Measurements from ENCODE around the gene CTBP1.

The CTBP1 gene

DNA sequence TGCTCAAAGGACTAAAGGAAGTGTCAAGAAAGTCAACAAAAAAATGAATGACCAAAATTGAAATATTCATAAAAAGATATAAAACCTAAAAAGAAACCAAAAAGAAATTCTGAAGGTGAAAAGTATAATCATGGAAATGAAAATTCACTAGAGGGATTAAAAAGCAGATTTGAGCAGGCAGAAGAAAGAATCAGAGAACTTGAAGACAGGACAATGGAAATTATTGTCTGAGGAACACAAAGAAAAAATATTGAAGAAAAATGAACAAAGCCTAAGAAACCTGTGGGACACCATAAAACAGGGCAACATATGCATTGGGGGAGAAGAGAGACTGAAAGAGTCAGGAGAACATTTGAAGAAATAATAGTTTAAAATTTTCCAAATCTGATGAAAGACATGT lies 66.6 kb downstream of the CTBP1 start:
- Histone ChIP-seq H3K14ac (ENCODE audit: low read length in 2 of 2) (no peak overlapping the region), H3K9me3 (ENCODE audit: control insufficient read depth, low read length) (peaks cover 23% of the 10 kb centered on the region), H3K18ac (ENCODE audit: low read depth in 1 of 2, low read length in 2 of 2) (no peak overlapping the region), H3K79me1 (replicated peaks; ENCODE audit: low read length, poor library complexity, severe bottlenecking) (no peaks in the 10 kb centered on the region), H2BK12ac (ENCODE audit: low read length in 2 of 2) (no peak overlapping the region), H3K4me3 (ENCODE audit: insufficient read depth in 1 of 2, low read depth in 1 of 2, low read length in 2 of 2) (peak overlapping the region in 1 of 2 experiments; percentile 23), H3K4ac (ENCODE audit: low read depth in 1 of 2, low read length in 2 of 2) (no peak overlapping the region), H3K36me3 (ENCODE audit: control insufficient read depth in 1 of 2, insufficient read depth in 2 of 2, low read depth in 1 of 2, low read length in 2 of 2) (peaks cover 0 to 16% of the 10 kb centered on the region in 2 experiments), H2BK5ac (ENCODE audit: low read depth, low read length, poor library complexity, severe bottlenecking) (no peak overlapping the region), H3K4me1 (ENCODE audit: control insufficient read depth, insufficient read depth, low read depth, low read length) (peaks cover 17% of the 10 kb centered on the region), H2AFZ (ENCODE audit: low read depth, low read length) (no peak overlapping the region), H2BK120ac (ENCODE audit: low read depth, low read length) (no peak overlapping the region), H3K27ac (ENCODE audit: low read length, poor library complexity, severe bottlenecking) (no peak overlapping the region), H4K91ac (ENCODE audit: low read length) (no peak overlapping the region), H3K9ac (ENCODE audit: low read length) (no peak overlapping the region), H2AK5ac (ENCODE audit: low read length, severe bottlenecking) (no peak overlapping the region), H4K8ac (ENCODE audit: low read length) (no peak overlapping the region), H2BK15ac (ENCODE audit: low read depth, poor library complexity, severe bottlenecking) (no peak overlapping the region), H3K4me2 (ENCODE audit: low read length, poor library complexity, severe bottlenecking) (no peak overlapping the region), H3K23ac (ENCODE audit: low read length in 2 of 2) (no peak overlapping the region), H3K27me3 (ENCODE audit: control insufficient read depth in 1 of 2, insufficient read depth in 1 of 2, low read length in 2 of 2) (peaks cover 0 to 3% of the 10 kb centered on the region in 2 experiments)
- DNase-seq: no peak

GRCh38 chr4:1180663-1181062 lies 68.3 kb downstream of the CTBP1 start:
- Histone ChIP-seq H3K4me2 (ENCODE audit: low read length, poor library complexity, severe bottlenecking) (no peak overlapping the region), H2BK120ac (ENCODE audit: low read depth, low read length) (no peak overlapping the region), H3K4me3 (ENCODE audit: insufficient read depth in 1 of 2, low read depth in 1 of 2, low read length in 2 of 2) (no peak overlapping the region), H3K4ac (ENCODE audit: low read depth in 1 of 2, low read length in 2 of 2) (no peak overlapping the region), H4K8ac (ENCODE audit: low read length) (no peak overlapping the region), H3K14ac (ENCODE audit: low read length in 2 of 2) (no peak overlapping the region), H2BK5ac (ENCODE audit: low read depth, low read length, poor library complexity, severe bottlenecking) (no peak overlapping the region), H3K9me3 (ENCODE audit: control insufficient read depth, low read length) (peaks cover 23% of the 10 kb centered on the region), H2AFZ (ENCODE audit: low read depth, low read length) (no peak overlapping the region), H2AK5ac (ENCODE audit: low read length, severe bottlenecking) (no peak overlapping the region), H2BK15ac (ENCODE audit: low read depth, poor library complexity, severe bottlenecking) (no peak overlapping the region), H3K27ac (ENCODE audit: low read length, poor library complexity, severe bottlenecking) (no peak overlapping the region), H3K36me3 (ENCODE audit: control insufficient read depth in 1 of 2, insufficient read depth in 2 of 2, low read depth in 1 of 2, low read length in 2 of 2) (peaks cover 0 to 16% of the 10 kb centered on the region in 2 experiments), H3K18ac (ENCODE audit: low read depth in 1 of 2, low read length in 2 of 2) (no peak overlapping the region), H3K9ac (ENCODE audit: low read length) (no peak overlapping the region), H3K27me3 (ENCODE audit: control insufficient read depth in 1 of 2, insufficient read depth in 1 of 2, low read length in 2 of 2) (peaks cover 0 to 3% of the 10 kb centered on the region in 2 experiments), H4K91ac (ENCODE audit: low read length) (no peak overlapping the region), H2BK12ac (ENCODE audit: low read length in 2 of 2) (no peak overlapping the region), H3K23ac (ENCODE audit: low read length in 2 of 2) (no peak overlapping the region), H3K79me1 (replicated peaks; ENCODE audit: low read length, poor library complexity, severe bottlenecking) (no peaks in the 10 kb centered on the region), H3K4me1 (ENCODE audit: control insufficient read depth, insufficient read depth, low read depth, low read length) (peaks cover 26% of the 10 kb centered on the region)
- no peak for DNase-seq

- H3K27ac ChIP-seq (ENCODE audit: low read length, poor library complexity, severe bottlenecking): no peak overlapping the region
- no peaks in the 10 kb centered on the region for H3K79me1 ChIP-seq (replicated peaks; ENCODE audit: low read length, poor library complexity, severe bottlenecking)
- peaks cover 0 to 3% of the 10 kb centered on the region in 2 experiments for H3K27me3 ChIP-seq (ENCODE audit: control insufficient read depth in 1 of 2, insufficient read depth in 1 of 2, low read length in 2 of 2)
- H2BK5ac ChIP-seq (ENCODE audit: low read depth, low read length, poor library complexity, severe bottlenecking): no peak overlapping the region
- H2BK120ac ChIP-seq (ENCODE audit: low read depth, low read length): no peak overlapping the region
- no peak overlapping the region for H2BK12ac ChIP-seq (ENCODE audit: low read length in 2 of 2)
- no peak overlapping the region for H3K4me2 ChIP-seq (ENCODE audit: low read length, poor library complexity, severe bottlenecking)
- H3K9me3 ChIP-seq (ENCODE audit: control insufficient read depth, low read length): peaks cover 23% of the 10 kb centered on the region
- H3K14ac ChIP-seq (ENCODE audit: low read length in 2 of 2): no peak overlapping the region
- no peak overlapping the region for H4K91ac ChIP-seq (ENCODE audit: low read length)
- H3K4me1 ChIP-seq (ENCODE audit: control insufficient read depth, insufficient read depth, low read depth, low read length): peaks cover 33% of the 10 kb centered on the region
- H4K8ac ChIP-seq (ENCODE audit: low read length): no peak overlapping the region
- no peak overlapping the region for H3K4ac ChIP-seq (ENCODE audit: low read depth in 1 of 2, low read length in 2 of 2)
- peaks cover 0 to 16% of the 10 kb centered on the region in 2 experiments for H3K36me3 ChIP-seq (ENCODE audit: control insufficient read depth in 1 of 2, insufficient read depth in 2 of 2, low read depth in 1 of 2, low read length in 2 of 2)
- 56% methylated on average over 1 of the region's 1 CpG for WGBS
- H2BK15ac ChIP-seq (ENCODE audit: low read depth, poor library complexity, severe bottlenecking): no peak overlapping the region
- H3K18ac ChIP-seq (ENCODE audit: low read depth in 1 of 2, low read length in 2 of 2): no peak overlapping the region
- H3K4me3 ChIP-seq (ENCODE audit: insufficient read depth in 1 of 2, low read depth in 1 of 2, low read length in 2 of 2): no peak overlapping the region
- no peak overlapping the region for H3K23ac ChIP-seq (ENCODE audit: low read length in 2 of 2)
- H2AK5ac ChIP-seq (ENCODE audit: low read length, severe bottlenecking): no peak overlapping the region
- DNase-seq: no peak
- no peak overlapping the region for H3K9ac ChIP-seq (ENCODE audit: low read length)
- no peak overlapping the region for H2AFZ ChIP-seq (ENCODE audit: low read depth, low read length)
Measured at GRCh38 chr4:1179976-1180375, 69.0 kb downstream of the CTBP1 start.

GRCh38 chr4:1179089-1179441 lies 69.9 kb downstream of the CTBP1 start:
- H3K36me3 ChIP-seq (ENCODE audit: control insufficient read depth in 1 of 2, insufficient read depth in 2 of 2, low read depth in 1 of 2, low read length in 2 of 2): peaks cover 0 to 16% of the 10 kb centered on the region in 2 experiments
- no peak overlapping the region for H3K23ac ChIP-seq (ENCODE audit: low read length in 2 of 2)

More at GRCh38 chr4:1179089-1179441, 69.9 kb downstream of the CTBP1 start:
- H2BK120ac ChIP-seq (ENCODE audit: low read depth, low read length): no peak overlapping the region
- DNase-seq: no peak
- peaks cover 0 to 3% of the 10 kb centered on the region in 2 experiments for H3K27me3 ChIP-seq (ENCODE audit: control insufficient read depth in 1 of 2, insufficient read depth in 1 of 2, low read length in 2 of 2)
- H3K14ac ChIP-seq (ENCODE audit: low read length in 2 of 2): no peak overlapping the region
- H3K4me2 ChIP-seq (ENCODE audit: low read length, poor library complexity, severe bottlenecking): no peak overlapping the region
- H2BK5ac ChIP-seq (ENCODE audit: low read depth, low read length, poor library complexity, severe bottlenecking): no peak overlapping the region
- H2AK5ac ChIP-seq (ENCODE audit: low read length, severe bottlenecking): no peak overlapping the region
- H2BK15ac ChIP-seq (ENCODE audit: low read depth, poor library complexity, severe bottlenecking): no peak overlapping the region
- peaks cover 38% of the 10 kb centered on the region for H3K4me1 ChIP-seq (ENCODE audit: control insufficient read depth, insufficient read depth, low read depth, low read length)
- H3K9me3 ChIP-seq (ENCODE audit: control insufficient read depth, low read length): peaks cover 23% of the 10 kb centered on the region
- 70% methylated on average over 7 of the region's 7 CpGs for WGBS
- H2AFZ ChIP-seq (ENCODE audit: low read depth, low read length): no peak overlapping the region
- H3K27ac ChIP-seq (ENCODE audit: low read length, poor library complexity, severe bottlenecking): no peak overlapping the region
- H3K79me1 ChIP-seq (replicated peaks; ENCODE audit: low read length, poor library complexity, severe bottlenecking): no peaks in the 10 kb centered on the region
- H3K4me3 ChIP-seq (ENCODE audit: insufficient read depth in 1 of 2, low read depth in 1 of 2, low read length in 2 of 2): no peak overlapping the region
- peak overlapping the region; percentile 27 to 82 for H2BK12ac ChIP-seq (ENCODE audit: low read length in 2 of 2)
- H4K8ac ChIP-seq (ENCODE audit: low read length): peak overlapping the region; percentile 52
- H3K9ac ChIP-seq (ENCODE audit: low read length): no peak overlapping the region
- peak overlapping the region; percentile 54 to 86 for H3K4ac ChIP-seq (ENCODE audit: low read depth in 1 of 2, low read length in 2 of 2)
- peak overlapping the region; percentile 9 to 58 for H3K18ac ChIP-seq (ENCODE audit: low read depth in 1 of 2, low read length in 2 of 2)
- no peak overlapping the region for H4K91ac ChIP-seq (ENCODE audit: low read length)

All from mesenchymal stem cell (in vitro differentiated cells and primary cell).